B cell (primary cell): ENCODE measurements around the gene DCUN1D3. TPM values are rescaled to one million over a fixed set of nuclear protein-coding genes. Genes with fewer than 3 reads are reported as not detected.
"Not testable (repeated sequence)": the region's sequence is repeated elsewhere in the genome, so short reads cannot be mapped to it uniquely, and the experiment has no call there.

ENCODE experiments used
- ATAC-seq: fragments of 200-7000 bp; cut with Tn5 transposase; one replicate; pipeline ENCODE4 v1.10.0; 2021; ENCODE audit warnings: low read depth, mild to moderate bottlenecking, moderate number of reproducible peaks, moderate library complexity
- CTCF ChIA-PET: fragments of 350-600 bp; sonication (Branson Sonifier 250); formaldehyde crosslinking; loops from one replicate; lab custom pipeline; 2021; ENCODE audit warnings: antibody characterized with exemption, inconsistent platforms; lab: Charles Lee
- POLR2A ChIA-PET: fragments of 350-600 bp; sonication (Branson Sonifier 250); formaldehyde crosslinking; loops from one replicate; lab custom pipeline; 2021; ENCODE audit warnings: antibody characterized with exemption; lab: Charles Lee
- DNase-seq: peaks from one replicate; pipeline ENCODE4 v3.0.0; 2013
- H2AFZ ChIP-seq: 2 replicates; pipeline ENCODE4 v1.6.1; 2012; ENCODE audit warnings: mild to moderate bottlenecking, low read depth, low read length; ENCODE audit not compliant: insufficient read depth, poor library complexity, severe bottlenecking
- H3K27ac ChIP-seq, 2 donors: 1 replicate in 1 of 2; 2 replicates in 1 of 2; pipeline ENCODE4 v1.5.1; 2012 to 2013; ENCODE audit warnings: low read length in 2 of 2, mild to moderate bottlenecking in 2 of 2, moderate library complexity in 1 of 2
- H3K27me3 ChIP-seq, 4 experiments: fragments of 200-600 bp in 1 of 4; sonication (generic) in 1 of 4; replicated peaks in 1 of 4; 1 replicate in 2 of 4; 2 replicates in 2 of 4; pipeline versions ENCODE4 v1.6.1 to v1.7.0; 2013 to 2016; ENCODE audit warnings: low read length in 3 of 4, mild to moderate bottlenecking in 2 of 4, mixed read lengths in 1 of 4, moderate library complexity in 1 of 4; ENCODE audit not compliant: insufficient read depth in 4 of 4, control insufficient read depth in 3 of 4; ENCODE audit errors: control extremely low read depth in 1 of 4
- H3K36me3 ChIP-seq, 2 experiments: replicated peaks in 1 of 2; 1 replicate in 1 of 2; 2 replicates in 1 of 2; pipeline versions ENCODE4 v1.6.1 to v1.7.1; 2013; ENCODE audit warnings: low read length in 1 of 2; ENCODE audit not compliant: insufficient read depth in 2 of 2, control insufficient read depth in 1 of 2; ENCODE audit errors: control extremely low read depth in 1 of 2, extremely low read depth in 1 of 2
- H3K4me1 ChIP-seq, 2 donors: fragments of 200-600 bp in 1 of 2; sonication (generic) in 1 of 2; 1 replicate in 1 of 2; 2 replicates in 1 of 2; pipeline versions ENCODE4 v1.5.1 to v1.6.1; 2013 to 2017; ENCODE audit warnings: low read length in 2 of 2; ENCODE audit not compliant: control insufficient read depth in 2 of 2, insufficient read depth in 2 of 2
- H3K4me2 ChIP-seq: replicated peaks from 2 replicates; pipeline ENCODE3; 2012; ENCODE audit warnings: mild to moderate bottlenecking, low read depth, low read length; ENCODE audit not compliant: poor library complexity, severe bottlenecking
- H3K4me3 ChIP-seq, 5 experiments: fragments of 200-600 bp in 1 of 5; sonication (generic) in 1 of 5; 1 replicate in 3 of 5; 2 replicates in 2 of 5; pipeline versions ENCODE4 v1.5.1 to v1.7.0; 2011 to 2016; ENCODE audit warnings: low read length in 4 of 5, mild to moderate bottlenecking in 4 of 5, low read depth in 2 of 5, control low read depth in 1 of 5, moderate library complexity in 1 of 5; ENCODE audit not compliant: insufficient read depth in 1 of 5; ENCODE audit errors: control extremely low read depth in 1 of 5, extremely low read depth in 1 of 5
- H3K79me2 ChIP-seq: fragments of 200-600 bp; sonication (generic); one replicate; pipeline ENCODE4 v1.6.0; 2016; ENCODE audit warnings: low read length; ENCODE audit not compliant: control insufficient read depth, insufficient read depth
- H3K9ac ChIP-seq: fragments of 200-600 bp; sonication (generic); 2 replicates; pipeline ENCODE4 v1.6.1; 2017; ENCODE audit warnings: mild to moderate bottlenecking, low read length, moderate library complexity
- H3K9me3 ChIP-seq, 3 donors: one replicate each; pipeline versions ENCODE4 v1.6.1 to v1.7.1; 2013; ENCODE audit warnings: low read length in 2 of 3; ENCODE audit not compliant: control insufficient read depth in 2 of 3, insufficient read depth in 1 of 3; ENCODE audit errors: control extremely low read depth in 1 of 3
- H4K20me1 ChIP-seq: 2 replicates; pipeline ENCODE4 v1.6.0; 2012; ENCODE audit warnings: mild to moderate bottlenecking, low read length; ENCODE audit not compliant: insufficient read depth, control insufficient read depth, poor library complexity, severe bottlenecking
- H3K27ac Mint-ChIP-seq: one replicate; pipeline ENCODE4 v1.8.0; 2021; ENCODE audit warnings: mixed read lengths
- H3K27me3 Mint-ChIP-seq: one replicate; pipeline ENCODE4 v1.8.0; 2021; ENCODE audit warnings: mixed read lengths
- H3K4me1 Mint-ChIP-seq: one replicate; pipeline ENCODE4 v1.8.0; 2021; ENCODE audit warnings: mixed read lengths
- H3K4me3 Mint-ChIP-seq: one replicate; pipeline ENCODE4 v1.8.0; 2021; ENCODE audit warnings: mixed read lengths
- H3K9me3 Mint-ChIP-seq: one replicate; pipeline ENCODE4 v1.8.0; 2022; ENCODE audit warnings: mixed read lengths; ENCODE audit not compliant: insufficient read depth
- CTCF ChIP-seq: fragments of 200-600 bp; IDR thresholded peaks from one replicate; pipeline ENCODE4 v1.8.0; 2022; ENCODE audit warnings: antibody characterized with exemption, mild to moderate bottlenecking
- EZH2 ChIP-seq: IDR thresholded peaks from 2 replicates; pipeline ENCODE4 v1.6.1; 2012; ENCODE audit warnings: borderline replicate concordance, low read depth, mild to moderate bottlenecking, moderate library complexity, low read length; ENCODE audit not compliant: insufficient read depth, poor library complexity, severe bottlenecking
- WGBS: methylation state at CpG from one replicate; pipeline ENCODE4 v1.1.5; 2013; ENCODE audit warnings: missing lambda C conversion rate; ENCODE audit not compliant: insufficient coverage; 5-methylcytosine and 5-hydroxymethylcytosine counted together
- intact Hi-C: fragments of 100-400 bp; cut with micrococcal nuclease; formaldehyde crosslinking; loops from one replicate; pipeline ENCODE4 v1.10.0; 2022
- polyA plus RNA-seq: library from polyadenylated mRNA; depleted of rRNA; stranded (reverse); fragments of >200 nt; gene quantifications from 2 replicates; pipeline ENCODE4 v1.2.3, GENCODE V29; 2012
- total RNA-seq, 2 donors: library from RNA; stranded (reverse); fragments of 120-200 nt in 1 of 2; gene quantifications; 1 replicate in 1 of 2; 2 replicates in 1 of 2; pipeline versions ENCODE4 v1.2.3 to v1.2.4, GENCODE V29; 2013 to 2022

Gene DCUN1D3
- total and polyA plus RNA-seq, 2 donors (not counting 1 experiment from before 2014, with no cell fraction given) = 2.0 to 5.0 TPM

GRCh38 chr16:20931066-20931600 lies 31.0 kb upstream of the DCUN1D3 start:
- Histone ChIP-seq H3K4me3 (no peak overlapping the region), H3K27ac (no peak overlapping the region), H4K20me1 (no peaks in the 10 kb centered on the region), H3K9me3 (no peaks in the 10 kb centered on the region), H3K79me2 (no peaks in the 10 kb centered on the region), H3K4me2 (no peak overlapping the region), H3K36me3 (no peaks in the 10 kb centered on the region), H3K27me3 (no peaks in the 10 kb centered on the region), H3K9ac (no peak overlapping the region), H2AFZ (no peak overlapping the region), H3K4me1 (no peaks in the 10 kb centered on the region)
- Mint-ChIP-seq H3K4me3 (no peak overlapping the region), H3K27me3 (no peaks in the 10 kb centered on the region), H3K4me1 (no peaks in the 10 kb centered on the region), H3K27ac (no peak overlapping the region), H3K9me3 (no peaks in the 10 kb centered on the region)
- intact Hi-C loops = no loop called here
- DNase-seq (no peak), ATAC-seq (no peak)
- 100% methylated on average over 3 of the region's 5 CpGs for WGBS
- ChIA-PET CTCF (no interaction called here), POLR2A (no interaction called here)
- TF ChIP-seq EZH2 = no peak
- no peak for TF ChIP-seq CTCF

GRCh38 chr16:20930365-20930690 lies 30.2 kb upstream of the DCUN1D3 start:
- H3K79me2 ChIP-seq = no peaks in the 10 kb centered on the region
- no CpG with 5 or more reads among the region's 1 CpG for WGBS
- no peaks in the 10 kb centered on the region for H3K9me3 ChIP-seq
- Mint-ChIP-seq H3K4me3 (no peak overlapping the region), H3K27ac (no peak overlapping the region), H3K4me1 (no peaks in the 10 kb centered on the region), H3K27me3 (no peaks in the 10 kb centered on the region), H3K9me3 (no peaks in the 10 kb centered on the region)
- DNase-seq (no peak), ATAC-seq (no peak)
- no peaks in the 10 kb centered on the region for H4K20me1 ChIP-seq
- intact Hi-C loops = no loop called here
- no peaks in the 10 kb centered on the region for H3K4me1 ChIP-seq
- H3K9ac ChIP-seq = no peak overlapping the region
- no peaks in the 10 kb centered on the region for H3K27me3 ChIP-seq
- no peak overlapping the region for H3K4me2 ChIP-seq
- ChIA-PET POLR2A (interaction anchor here (0.7 kb wide), 1 partner anchor 36 kb away, joined by 5 read pairs; no protein-coding TSS in a partner anchor), CTCF (no interaction called here)
- no peak for TF ChIP-seq CTCF
- no peak for TF ChIP-seq EZH2
- H2AFZ ChIP-seq = no peak overlapping the region
- peaks cover 4 to 6% of the 10 kb centered on the region in 2 experiments for H3K36me3 ChIP-seq
- H3K4me3 ChIP-seq = no peak overlapping the region
- no peak overlapping the region for H3K27ac ChIP-seq

GRCh38 chr16:20929676-20930364 lies 29.7 kb upstream of the DCUN1D3 start:
- H3K36me3 ChIP-seq, H3K4me1 Mint-ChIP-seq, H3K9me3 ChIP-seq, H3K9ac ChIP-seq, CTCF ChIA-PET, H3K4me3 ChIP-seq, intact Hi-C loops, H3K79me2 ChIP-seq, H3K9me3 Mint-ChIP-seq, H3K27ac Mint-ChIP-seq, DNase-seq, H3K27me3 ChIP-seq, ATAC-seq, H3K4me2 ChIP-seq, H3K27me3 Mint-ChIP-seq, H3K27ac ChIP-seq, H4K20me1 ChIP-seq, H3K4me1 ChIP-seq, H3K4me3 Mint-ChIP-seq, H2AFZ ChIP-seq: not testable (repeated sequence)
- POLR2A ChIA-PET = interaction anchor here (0.7 kb wide), 1 partner anchor 36 kb away, joined by 5 read pairs; no protein-coding TSS in a partner anchor
- 95% methylated on average over 8 of the region's 10 CpGs for WGBS
